Thyroid gland (tissue), 4 donors: ENCODE data around the gene MBNL2.

ENCODE experiments used
- CTCF ChIP-seq, 6 experiments: fragments of 200-600 bp in 3 of 6; fragments of 450-650 bp in 3 of 6; sonication (generic) in 3 of 6; IDR thresholded peaks; one replicate each; pipeline ENCODE4 v1.5.1; 2016 to 2019; ENCODE audit warnings: antibody characterized with exemption in 6 of 6, mild to moderate bottlenecking in 2 of 6, inconsistent platforms in 1 of 6, moderate library complexity in 1 of 6
- POLR2A ChIP-seq, 2 donors: fragments of 450-650 bp; IDR thresholded peaks; one replicate each; pipeline ENCODE4 v1.6.1; 2017; ENCODE audit warnings: antibody characterized with exemption in 2 of 2, mild to moderate bottlenecking in 2 of 2, moderate library complexity in 1 of 2

DNA sequence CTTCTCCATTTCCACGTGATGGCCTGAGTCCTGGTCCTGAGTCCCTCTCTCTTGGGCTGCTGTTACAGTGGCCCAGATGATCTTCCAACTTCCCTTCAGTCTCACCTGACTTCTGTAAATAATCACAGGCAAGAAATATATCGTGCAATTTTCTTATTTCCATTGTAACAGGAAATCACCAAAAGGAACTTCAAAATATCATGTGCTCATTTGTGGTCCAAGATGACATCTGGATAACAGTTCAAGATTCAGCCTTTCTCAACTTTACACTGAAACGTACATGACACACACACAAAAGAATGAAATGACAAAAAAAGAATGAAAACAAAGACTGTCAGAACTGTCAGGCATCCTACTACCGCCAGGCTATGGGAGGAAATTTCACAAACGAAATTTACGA, 189.9 kb downstream of the MBNL2 start:
- TF ChIP-seq POLR2A (IDR thresholded peaks at IDR 0.05): no peak
- no peak for TF ChIP-seq CTCF (IDR thresholded peaks at IDR 0.05)
